Endothelial cell of umbilical vein (primary cell): Measurements from ENCODE around the gene SFI1. TPM values are rescaled to one million over a fixed set of nuclear protein-coding genes. Genes with fewer than 3 reads are reported as not detected.

ENCODE experiments used
- BruUV-seq: library from RNA; stranded (reverse); fragments of 400-500 nt; replicated peaks from 2 replicates; lab custom pipeline; 2021; lab: Mats Ljungman, UMichigan
- CTCF ChIA-PET: fragments of 300-600, 350-600 bp; sonication (Branson Sonifier 250); formaldehyde crosslinking; loops from one replicate; lab custom pipeline; 2021; ENCODE audit warnings: antibody characterized with exemption, inconsistent platforms; lab: Charles Lee
- POLR2A ChIA-PET: fragments of 300-600, 350-600 bp; sonication (Branson Sonifier 250); formaldehyde crosslinking; loops from one replicate; lab custom pipeline; 2021; ENCODE audit warnings: antibody characterized with exemption, inconsistent platforms; lab: Charles Lee
- DNase-seq: peaks from one replicate; pipeline ENCODE4 v3.0.0-alpha.2; 2011; ENCODE audit warnings: low read depth, low spot score
- FAIRE-seq: peaks from 2 replicates; lab custom pipeline; 2011; peaks lifted over from hg19 to GRCh38; lab: Jason Lieb, UNC
- H2AFZ ChIP-seq: 2 replicates; pipeline ENCODE4 v1.6.0; 2012; ENCODE audit warnings: low read depth, low read length, control low read depth, inconsistent platforms
- H3K27ac ChIP-seq: 2 replicates; pipeline ENCODE4 v1.5.1; 2011; ENCODE audit warnings: low read depth, mild to moderate bottlenecking, control low read depth, low read length, moderate library complexity; ENCODE audit not compliant: insufficient read depth
- H3K27me3 ChIP-seq, 2 experiments: 2 replicates each; pipeline versions ENCODE4 v1.6.0 to v1.6.1; 2011; ENCODE audit warnings: low read length in 2 of 2, mixed read lengths in 1 of 2; ENCODE audit not compliant: control insufficient read depth in 2 of 2, insufficient read depth in 2 of 2
- H3K36me3 ChIP-seq, 2 experiments: 2 replicates in 1 of 2; 3 replicates in 1 of 2; pipeline ENCODE4 v1.5.1; 2011; ENCODE audit warnings: low read length in 2 of 2, mild to moderate bottlenecking in 1 of 2, moderate library complexity in 1 of 2; ENCODE audit not compliant: control insufficient read depth in 2 of 2, insufficient read depth in 2 of 2; ENCODE audit errors: extremely low read depth in 1 of 2
- H3K4me1 ChIP-seq: 3 replicates; pipeline ENCODE4 v1.5.1; 2011; ENCODE audit warnings: mild to moderate bottlenecking, low read length; ENCODE audit not compliant: control insufficient read depth, insufficient read depth; ENCODE audit errors: extremely low read depth
- H3K4me2 ChIP-seq: 2 replicates; pipeline ENCODE4 v1.6.1; 2011; ENCODE audit warnings: low read length, control low read depth, mixed read lengths; ENCODE audit not compliant: insufficient read depth
- H3K4me3 ChIP-seq, 3 experiments: fragments of 200-600 bp in 1 of 3; sonication (generic), shearing (Covaris generic) in 1 of 3; replicated peaks in 1 of 3; 2 replicates each; pipeline ENCODE4 v1.5.1; 2011 to 2016; ENCODE audit warnings: control low read depth in 3 of 3, low read length in 3 of 3, mild to moderate bottlenecking in 2 of 3, inconsistent platforms in 1 of 3, low read depth in 1 of 3, moderate library complexity in 1 of 3; ENCODE audit not compliant: insufficient read depth in 1 of 3
- H3K79me2 ChIP-seq: 2 replicates; pipeline ENCODE4 v1.6.0; 2012; ENCODE audit warnings: low read length, inconsistent platforms; ENCODE audit not compliant: control insufficient read depth, insufficient read depth
- H3K9ac ChIP-seq: replicated peaks from 2 replicates; pipeline ENCODE3; 2011; ENCODE audit warnings: low read length, control low read depth; ENCODE audit not compliant: insufficient read depth; ENCODE audit errors: extremely low read depth
- H3K9me1 ChIP-seq: replicated peaks from 3 replicates; pipeline ENCODE4 v1.6.0; 2011; ENCODE audit warnings: mild to moderate bottlenecking, low read length; ENCODE audit not compliant: control insufficient read depth, insufficient read depth; ENCODE audit errors: extremely low read depth
- H3K9me3 ChIP-seq: replicated peaks from 2 replicates; pipeline ENCODE4 v1.5.1; 2012; ENCODE audit warnings: low read length, inconsistent platforms; ENCODE audit not compliant: control insufficient read depth, insufficient read depth
- H4K20me1 ChIP-seq: replicated peaks from 2 replicates; pipeline ENCODE3; 2011; ENCODE audit warnings: mild to moderate bottlenecking, low read length; ENCODE audit not compliant: control insufficient read depth, insufficient read depth; ENCODE audit errors: extremely low read depth
- CTCF ChIP-seq, 2 donors: IDR thresholded peaks; 1 replicate in 1 of 2; 2 replicates in 1 of 2; pipeline ENCODE4 v1.5.1; 2011; ENCODE audit warnings: low read length in 2 of 2, mild to moderate bottlenecking in 2 of 2, moderate library complexity in 2 of 2, control low read depth in 1 of 2, inconsistent platforms in 1 of 2, low read depth in 1 of 2; ENCODE audit not compliant: insufficient read depth in 1 of 2; ENCODE audit errors: extremely low read depth in 1 of 2
- EZH2 ChIP-seq: IDR thresholded peaks from 2 replicates; pipeline ENCODE4 v1.6.1; 2012; ENCODE audit warnings: borderline replicate concordance, low read depth, mild to moderate bottlenecking, moderate library complexity, low read length, inconsistent platforms; ENCODE audit not compliant: severe bottlenecking
- FOS ChIP-seq: IDR thresholded peaks from 2 replicates; pipeline ENCODE4 v1.6.1; 2011; ENCODE audit warnings: mild to moderate bottlenecking, low read length, moderate library complexity, borderline replicate concordance; ENCODE audit not compliant: insufficient read depth
- GATA2 ChIP-seq: IDR thresholded peaks from 2 replicates; pipeline ENCODE4 v1.7.0; 2011; ENCODE audit warnings: low read depth, mild to moderate bottlenecking, moderate library complexity, mixed read lengths, low read length; ENCODE audit not compliant: insufficient read length, insufficient read depth
- JUN ChIP-seq: IDR thresholded peaks from 2 replicates; pipeline ENCODE4 v1.6.1; 2011; ENCODE audit warnings: borderline replicate concordance, low read depth; ENCODE audit not compliant: insufficient read length, insufficient read depth
- MAX ChIP-seq: IDR thresholded peaks from 2 replicates; pipeline ENCODE4 v1.6.1; 2011; ENCODE audit not compliant: insufficient read depth, insufficient read length
- MYC ChIP-seq: IDR thresholded peaks from one replicate; pipeline ENCODE4 v1.6.1; 2011; ENCODE audit warnings: mild to moderate bottlenecking, low read depth, low read length
- POLR2A ChIP-seq: IDR thresholded peaks from 2 replicates; pipeline ENCODE4 v1.6.1; 2012; ENCODE audit warnings: low read depth, mild to moderate bottlenecking, control low read depth, low read length
- POLR2AphosphoS5 ChIP-seq: IDR thresholded peaks from 2 replicates; pipeline ENCODE4 v1.6.1; 2012; ENCODE audit warnings: low read depth, mild to moderate bottlenecking, control low read depth, low read length, moderate library complexity; ENCODE audit not compliant: insufficient read depth
- dilution Hi-C: fragments of 300-500 bp; cut with MboI; formaldehyde crosslinking; loops from one replicate; pipeline ENCODE4 v1.15.0; 2019; ENCODE audit warnings: low sequenced_read_pairs; ENCODE audit not compliant: extremely low pct_ligation_motif_present
- intact Hi-C: fragments of 100-400 bp; cut with micrococcal nuclease; formaldehyde crosslinking; loops from one replicate; pipeline ENCODE4 v1.10.0; 2022
- polyA plus RNA-seq, 4 experiments: library from polyadenylated mRNA; depleted of rRNA in 3 of 4; stranded (reverse) in 3 of 4; unstranded in 1 of 4; fragments of >200 nt; gene quantifications; 2 replicates each; pipeline versions ENCODE4 v1.2.1 to v1.2.3, GENCODE V29; 2011 to 2012; ENCODE audit warnings: missing spikeins in 1 of 4
- total RNA-seq: library from RNA; stranded (reverse); gene quantifications from 2 replicates; pipeline ENCODE4 v1.2.3, GENCODE V29; 2021

The SFI1 gene
- total and polyA plus RNA-seq, 2 donors (not counting 3 experiments of a cell fraction or from before 2014, with no cell fraction given), result 12.5 to 46.4 TPM

- H3K79me2 ChIP-seq, result no peaks in the 10 kb centered on the region
- no peak overlapping the region for H3K9ac ChIP-seq
- peaks cover 1% of the 10 kb centered on the region for H3K4me1 ChIP-seq
- TF ChIP-seq CTCF (IDR thresholded peaks at IDR 0.05; ENCODE audit: extremely low read depth in 1 of 2, insufficient read depth in 1 of 2, low read depth in 1 of 2, low read length in 2 of 2) (no peak), JUN (no peak), GATA2 (no peak), POLR2A (no peak), EZH2 (no peak), MAX (no peak), FOS (no peak), POLR2AphosphoS5 (no peak), MYC (no peak)
- DNase-seq, result no peak
- no peak overlapping the region for H3K4me3 ChIP-seq
- H3K36me3 ChIP-seq, result no peaks in the 10 kb centered on the region
- H3K9me3 ChIP-seq, result no peaks in the 10 kb centered on the region
- no peak overlapping the region for H3K27ac ChIP-seq
- no peak overlapping the region for H3K4me2 ChIP-seq
- H3K9me1 ChIP-seq, result no peaks in the 10 kb centered on the region
- no peaks in the 10 kb centered on the region for H4K20me1 ChIP-seq
- POLR2A ChIA-PET, result no interaction called here
- no peaks in the 10 kb centered on the region for H3K27me3 ChIP-seq
- no peak overlapping the region for H2AFZ ChIP-seq
- dilution Hi-C loops, result no loop called here
- no TSS peak for BruUV-seq
- CTCF ChIA-PET, result no interaction called here
- intact Hi-C loops, result no loop called here
- FAIRE-seq, result no peak
These were observed 111.4 kb downstream of the SFI1 start for GRCh38 chr22:31607696-31608095.
